ENCODE results near the gene SLC24A4. TPM values are rescaled to one million over a fixed set of nuclear protein-coding genes. Genes with fewer than 3 reads are reported as not detected.

SLC24A4 gene
- total RNA-seq, 1 donor from 2014 or later = 0.36 TPM

DNA sequence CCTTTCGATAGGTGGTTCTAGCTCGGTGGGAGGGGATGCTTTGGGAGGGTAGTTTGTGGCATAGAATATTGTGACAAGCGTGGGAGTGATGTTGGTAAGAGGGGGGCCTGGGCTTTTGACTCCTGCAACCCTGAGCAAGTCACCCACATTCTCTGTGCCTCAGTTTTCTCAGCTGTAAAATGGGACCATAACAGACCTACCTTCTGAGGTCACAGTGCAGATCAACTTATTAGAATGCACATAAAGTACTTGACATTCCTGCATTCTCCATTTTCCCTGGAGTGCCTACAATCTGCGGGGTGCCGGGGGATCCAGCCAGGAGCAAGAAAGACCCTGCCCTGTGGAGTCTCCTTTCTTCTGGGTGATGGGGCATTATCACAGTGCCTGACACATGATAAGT lies 63.2 kb downstream of the SLC24A4 start:
- Histone ChIP-seq H3K27me3 (ENCODE audit: low read depth) (peaks cover 38% of the 10 kb centered on the region), H3K27ac (replicated peaks) (no peak overlapping the region), H3K9me3 (replicated peaks) (peaks cover 4% of the 10 kb centered on the region), H3K36me3 (no peaks in the 10 kb centered on the region), H3K4me1 (no peaks in the 10 kb centered on the region), H3K4me3 (no peak overlapping the region)
- no peak for DNase-seq
- intact Hi-C loops (cut with micrococcal nuclease) = no loop called here
- TF ChIP-seq, protein P1, sequence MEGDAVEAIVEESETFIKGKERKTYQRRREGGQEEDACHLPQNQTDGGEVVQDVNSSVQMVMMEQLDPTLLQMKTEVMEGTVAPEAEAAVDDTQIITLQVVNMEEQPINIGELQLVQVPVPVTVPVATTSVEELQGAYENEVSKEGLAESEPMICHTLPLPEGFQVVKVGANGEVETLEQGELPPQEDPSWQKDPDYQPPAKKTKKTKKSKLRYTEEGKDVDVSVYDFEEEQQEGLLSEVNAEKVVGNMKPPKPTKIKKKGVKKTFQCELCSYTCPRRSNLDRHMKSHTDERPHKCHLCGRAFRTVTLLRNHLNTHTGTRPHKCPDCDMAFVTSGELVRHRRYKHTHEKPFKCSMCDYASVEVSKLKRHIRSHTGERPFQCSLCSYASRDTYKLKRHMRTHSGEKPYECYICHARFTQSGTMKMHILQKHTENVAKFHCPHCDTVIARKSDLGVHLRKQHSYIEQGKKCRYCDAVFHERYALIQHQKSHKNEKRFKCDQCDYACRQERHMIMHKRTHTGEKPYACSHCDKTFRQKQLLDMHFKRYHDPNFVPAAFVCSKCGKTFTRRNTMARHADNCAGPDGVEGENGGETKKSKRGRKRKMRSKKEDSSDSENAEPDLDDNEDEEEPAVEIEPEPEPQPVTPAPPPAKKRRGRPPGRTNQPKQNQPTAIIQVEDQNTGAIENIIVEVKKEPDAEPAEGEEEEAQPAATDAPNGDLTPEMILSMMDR (IDR thresholded peaks at IDR 0.05; ENCODE audit: borderline replicate concordance) = no peak

DNA sequence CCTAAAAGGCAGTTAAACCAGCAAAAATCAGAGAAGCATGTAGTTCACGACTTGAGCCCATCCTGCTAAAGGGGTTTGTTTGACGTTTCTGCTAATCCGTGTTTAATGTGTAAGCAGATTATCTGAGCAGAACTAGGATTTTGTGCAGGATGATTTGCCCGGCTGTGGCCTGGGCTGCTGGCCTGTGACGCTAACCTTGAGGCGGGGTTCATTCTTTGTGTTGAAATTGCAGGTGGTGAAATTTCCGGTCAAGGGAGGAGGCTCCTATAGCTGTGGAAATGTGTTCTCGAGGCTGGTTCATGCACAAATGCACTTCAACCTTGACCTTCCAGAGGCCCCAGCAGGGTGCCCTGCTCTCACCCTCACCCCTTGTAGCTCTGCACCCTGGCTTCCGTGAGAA lies 63.7 kb downstream of the SLC24A4 start:
- Histone ChIP-seq H3K36me3 (no peaks in the 10 kb centered on the region), H3K4me1 (no peaks in the 10 kb centered on the region), H3K27me3 (ENCODE audit: low read depth) (peaks cover 36% of the 10 kb centered on the region), H3K27ac (replicated peaks) (no peak overlapping the region), H3K9me3 (replicated peaks) (peaks cover 4% of the 10 kb centered on the region), H3K4me3 (no peak overlapping the region)
- no peak for DNase-seq
- intact Hi-C loops (cut with micrococcal nuclease) = no loop called here
- TF ChIP-seq, protein P1 (IDR thresholded peaks at IDR 0.05; ENCODE audit: borderline replicate concordance) = no peak

DNA sequence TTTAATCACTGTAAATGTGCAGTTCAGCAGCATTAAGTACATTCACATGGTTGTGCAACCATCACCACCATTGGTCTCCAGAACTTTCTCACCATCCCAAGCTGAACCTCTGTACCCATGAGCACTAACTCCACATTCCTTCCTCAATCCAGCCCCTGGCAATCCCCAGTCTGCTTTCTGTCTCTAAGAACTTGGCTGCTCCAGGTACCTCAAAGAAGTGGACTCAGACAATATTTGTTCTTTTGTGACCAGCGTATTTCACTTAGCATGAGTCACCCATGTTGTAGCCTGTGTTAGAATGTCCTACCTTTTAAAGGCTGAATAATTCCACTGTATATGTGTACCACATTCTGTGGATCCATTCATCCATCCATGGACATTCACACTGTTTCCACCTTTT lies 64.6 kb downstream of the SLC24A4 start:
- Histone ChIP-seq H3K36me3 (no peaks in the 10 kb centered on the region), H3K4me1 (no peaks in the 10 kb centered on the region), H3K9me3 (replicated peaks) (peaks cover 4% of the 10 kb centered on the region), H3K4me3 (no peak overlapping the region), H3K27me3 (ENCODE audit: low read depth) (peaks cover 36% of the 10 kb centered on the region), H3K27ac (replicated peaks) (no peak overlapping the region)
- intact Hi-C loops (cut with micrococcal nuclease) = no loop called here
- TF ChIP-seq, protein P1 (IDR thresholded peaks at IDR 0.05; ENCODE audit: borderline replicate concordance) = no peak
- no peak for DNase-seq

DNA sequence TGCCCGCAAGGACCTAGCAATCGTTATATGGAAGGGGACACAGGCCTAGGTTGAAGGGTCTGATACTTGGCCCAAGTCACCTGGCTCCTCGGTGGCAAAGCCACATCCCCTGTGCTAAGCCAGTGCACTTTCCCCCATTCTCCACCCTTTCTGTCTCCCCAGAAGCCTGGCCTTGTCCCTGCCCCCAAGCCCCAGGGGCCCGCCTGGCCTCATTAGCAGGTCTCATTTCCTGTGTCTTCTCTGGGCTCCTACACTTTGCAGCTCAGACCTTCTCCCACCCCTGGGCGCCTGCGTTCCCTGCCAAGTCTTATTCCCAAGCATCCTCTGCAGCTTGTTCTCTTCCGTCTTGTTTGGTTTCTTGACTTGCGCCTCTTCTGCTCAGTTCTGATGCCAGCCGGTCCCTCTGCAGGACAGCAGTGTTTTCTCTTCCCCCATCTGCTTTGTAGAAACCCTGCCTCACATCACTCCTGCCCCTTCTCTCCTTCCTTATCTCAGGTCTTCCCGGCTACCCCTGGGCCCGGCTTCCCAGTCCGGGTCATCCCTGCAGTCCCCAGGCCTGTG lies 66.7 kb downstream of the SLC24A4 start:
- Histone ChIP-seq H3K27ac (replicated peaks) (no peak overlapping the region), H3K4me3 (no peak overlapping the region), H3K9me3 (replicated peaks) (peaks cover 4% of the 10 kb centered on the region), H3K4me1 (no peaks in the 10 kb centered on the region), H3K27me3 (ENCODE audit: low read depth) (peaks cover 26% of the 10 kb centered on the region), H3K36me3 (no peaks in the 10 kb centered on the region)
- intact Hi-C loops (cut with micrococcal nuclease) = no loop called here
- DNase-seq = no peak
- TF ChIP-seq, protein P1 (IDR thresholded peaks at IDR 0.05; ENCODE audit: borderline replicate concordance) = no peak

DNA sequence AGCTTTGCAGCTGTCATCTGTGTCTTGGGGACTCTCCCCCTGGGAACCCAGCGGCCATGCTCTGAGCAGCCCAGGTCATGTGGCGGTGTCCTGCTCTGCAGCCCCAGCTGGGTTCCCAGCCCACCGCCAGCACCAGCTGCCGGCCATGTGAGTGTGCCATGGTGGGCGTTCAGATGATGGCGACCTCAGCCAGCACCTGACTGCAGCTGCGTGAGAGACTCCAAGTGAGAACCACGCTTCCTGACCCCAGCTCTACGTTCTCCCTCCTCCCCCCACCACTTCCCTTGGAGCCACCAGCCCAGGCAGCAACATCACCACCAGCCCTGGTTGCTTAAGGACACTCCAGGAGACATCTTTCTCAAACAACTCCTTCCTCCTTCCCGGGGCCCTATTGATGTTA lies 68.8 kb downstream of the SLC24A4 start:
- Histone ChIP-seq H3K36me3 (no peaks in the 10 kb centered on the region), H3K4me1 (no peaks in the 10 kb centered on the region), H3K4me3 (no peak overlapping the region), H3K27me3 (ENCODE audit: low read depth) (peaks cover 10% of the 10 kb centered on the region), H3K9me3 (replicated peaks) (peaks cover 4% of the 10 kb centered on the region), H3K27ac (replicated peaks) (no peak overlapping the region)
- DNase-seq = no peak
- intact Hi-C loops (cut with micrococcal nuclease) = no loop called here
- TF ChIP-seq, protein P1 (IDR thresholded peaks at IDR 0.05; ENCODE audit: borderline replicate concordance) = no peak
